Measurements from ENCODE around the gene RHOC.

Gene RHOC

DNA sequence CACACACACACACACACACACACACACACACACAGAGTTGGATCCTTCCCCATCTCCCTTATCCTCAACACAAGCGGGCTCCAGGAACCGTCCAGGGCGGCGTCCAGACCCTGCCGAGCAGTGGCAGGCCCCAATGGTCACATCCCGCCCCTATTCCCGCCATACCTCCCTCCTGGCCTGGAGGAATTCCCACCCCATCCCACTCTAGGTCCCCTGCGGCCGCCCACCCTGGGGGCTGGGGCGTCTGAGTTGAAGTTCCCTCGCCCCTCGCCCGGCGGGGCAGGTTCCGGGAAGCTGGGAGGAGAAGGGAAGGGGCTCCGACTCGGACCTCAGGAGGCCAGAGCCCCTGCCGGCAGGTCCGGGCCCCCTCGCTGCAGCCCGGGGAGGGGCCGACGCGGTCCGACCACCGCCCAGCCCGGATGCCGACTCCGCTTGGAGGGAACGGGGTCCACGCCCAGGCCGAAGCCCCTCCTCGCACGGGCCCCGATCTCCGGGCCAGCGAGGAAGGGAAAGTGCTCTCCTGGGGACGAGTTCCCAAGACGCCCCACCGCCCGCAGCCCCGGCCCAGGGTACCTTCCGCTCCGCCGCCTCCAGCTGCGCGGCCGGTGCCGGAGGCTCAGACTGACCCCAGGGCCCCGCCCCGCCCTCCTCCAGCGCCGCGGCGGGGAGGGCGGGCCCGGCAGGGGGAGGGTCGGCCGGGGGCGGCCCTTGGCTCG is at the start of gene RHOC:
TSS of gene RHOC (minus strand) at position 623 of the 716 bp plus-strand sequence. CDS start 3,328 bp downstream, outside the sequence.
- DNase-seq (ENCODE audit: extremely low read depth, low read depth): peak; percentile 18
- TF ChIP-seq, protein P1, sequence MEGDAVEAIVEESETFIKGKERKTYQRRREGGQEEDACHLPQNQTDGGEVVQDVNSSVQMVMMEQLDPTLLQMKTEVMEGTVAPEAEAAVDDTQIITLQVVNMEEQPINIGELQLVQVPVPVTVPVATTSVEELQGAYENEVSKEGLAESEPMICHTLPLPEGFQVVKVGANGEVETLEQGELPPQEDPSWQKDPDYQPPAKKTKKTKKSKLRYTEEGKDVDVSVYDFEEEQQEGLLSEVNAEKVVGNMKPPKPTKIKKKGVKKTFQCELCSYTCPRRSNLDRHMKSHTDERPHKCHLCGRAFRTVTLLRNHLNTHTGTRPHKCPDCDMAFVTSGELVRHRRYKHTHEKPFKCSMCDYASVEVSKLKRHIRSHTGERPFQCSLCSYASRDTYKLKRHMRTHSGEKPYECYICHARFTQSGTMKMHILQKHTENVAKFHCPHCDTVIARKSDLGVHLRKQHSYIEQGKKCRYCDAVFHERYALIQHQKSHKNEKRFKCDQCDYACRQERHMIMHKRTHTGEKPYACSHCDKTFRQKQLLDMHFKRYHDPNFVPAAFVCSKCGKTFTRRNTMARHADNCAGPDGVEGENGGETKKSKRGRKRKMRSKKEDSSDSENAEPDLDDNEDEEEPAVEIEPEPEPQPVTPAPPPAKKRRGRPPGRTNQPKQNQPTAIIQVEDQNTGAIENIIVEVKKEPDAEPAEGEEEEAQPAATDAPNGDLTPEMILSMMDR (IDR thresholded peaks at IDR 0.05; ENCODE audit: low read depth, low read length): no peak

- TF ChIP-seq, protein P1 (IDR thresholded peaks at IDR 0.05; ENCODE audit: low read depth, low read length): no peak
- DNase-seq (ENCODE audit: extremely low read depth, low read depth): no peak
These were observed 47.2 kb upstream of the RHOC start for GRCh38 chr1:112754116-112754628.

GRCh38 chr1:112748396-112748795 is 41.5 kb upstream of the RHOC start:
- no peak for DNase-seq (ENCODE audit: extremely low read depth, low read depth)
- TF ChIP-seq, protein P1 (IDR thresholded peaks at IDR 0.05; ENCODE audit: low read depth, low read length): no peak

DNA sequence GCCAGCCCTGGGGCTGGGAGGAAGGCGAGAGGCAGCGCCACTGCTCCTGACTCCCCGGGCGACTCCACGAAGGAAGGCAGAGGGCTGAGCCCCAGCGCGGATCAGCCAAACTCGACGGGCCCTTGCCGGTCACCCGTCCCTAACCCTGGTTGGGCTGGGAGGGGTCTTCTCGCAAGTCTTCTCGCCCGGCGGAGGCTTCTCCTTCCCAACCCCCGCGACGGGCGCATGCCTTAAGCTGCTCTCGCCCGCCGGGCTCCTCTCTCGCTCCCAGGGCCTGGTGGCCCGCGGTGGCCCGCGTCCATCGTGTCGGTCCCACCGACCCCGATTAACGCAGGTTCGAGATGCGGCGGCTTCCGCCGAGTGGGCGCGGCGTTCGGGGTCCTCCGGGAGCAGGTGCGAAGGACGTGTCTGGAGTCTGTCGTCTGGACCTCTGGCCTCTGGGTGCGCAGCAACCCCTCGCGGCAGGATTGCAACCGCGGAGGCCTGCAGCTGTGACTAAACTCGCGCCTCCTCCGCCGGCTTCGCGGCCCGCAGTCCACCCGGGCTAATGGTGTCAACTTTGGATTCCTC is 37.2 kb upstream of the RHOC start:
- DNase-seq (ENCODE audit: extremely low read depth, low read depth): no peak
- TF ChIP-seq, protein P1 (IDR thresholded peaks at IDR 0.05; ENCODE audit: low read depth, low read length): peak; percentile 62

- no peak for DNase-seq (ENCODE audit: extremely low read depth, low read depth)
These were observed 36.5 kb upstream of the RHOC start for GRCh38 chr1:112743174-112744008.

DNA sequence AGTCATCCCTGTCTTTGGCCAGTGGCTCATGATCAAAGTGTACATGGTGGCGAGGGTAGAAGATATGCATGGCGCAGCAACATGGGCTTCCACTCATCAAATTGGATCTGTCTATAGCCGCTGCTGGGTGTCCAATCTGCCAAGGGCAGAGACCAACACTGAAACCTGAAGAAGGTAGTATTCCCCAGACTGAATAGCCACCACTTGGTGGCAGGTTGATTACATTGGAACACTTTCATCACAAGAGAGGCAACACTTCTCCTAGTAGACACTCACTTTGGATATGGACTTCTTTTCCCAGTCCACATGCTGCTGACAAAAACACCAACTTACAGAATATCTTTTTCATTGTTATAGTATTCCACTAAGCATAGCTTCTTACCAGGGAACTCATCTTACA is 30.6 kb upstream of the RHOC start:
- TF ChIP-seq, protein P1 (IDR thresholded peaks at IDR 0.05; ENCODE audit: low read depth, low read length): no peak
- no peak for DNase-seq (ENCODE audit: extremely low read depth, low read depth)

More at GRCh38 chr1:112743174-112744008, 36.5 kb upstream of the RHOC start:
- TF ChIP-seq, protein P1 (IDR thresholded peaks at IDR 0.05; ENCODE audit: low read depth, low read length): no peak

Data from AG09319 (cell line).